NCI-H82 treated with DMSO at 0.1 percent for 48 hours (cell line): ENCODE measurements around the gene CLEC1B.
"Not testable (repeated sequence)": the region's sequence is repeated elsewhere in the genome, so short reads cannot be mapped to it uniquely, and the experiment has no call there.

Source experiments
- DNase-seq: peaks from one replicate; lab custom pipeline; 2025; ENCODE audit not compliant: unreplicated experiment; lab: John Stamatoyannopoulos, UW

The CLEC1B gene

DNA sequence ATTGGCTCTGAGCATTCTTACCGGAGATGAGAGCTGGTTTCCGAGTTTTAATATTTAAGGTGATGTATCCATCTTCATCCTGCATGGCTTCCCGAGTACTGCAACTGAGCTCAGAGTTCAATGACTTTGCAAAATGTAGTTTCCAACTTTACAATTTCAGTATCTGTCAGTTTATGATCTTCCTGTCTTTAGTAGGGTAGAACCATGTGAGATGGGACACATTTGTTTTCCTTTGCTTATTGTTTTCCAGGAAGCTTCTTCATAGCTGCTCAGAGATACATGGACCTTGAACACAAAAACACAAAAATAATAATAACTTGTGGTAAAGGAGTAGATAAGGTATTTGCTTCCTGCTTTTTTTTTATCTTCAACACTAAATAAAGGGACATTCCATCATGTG, at the start of gene CLEC1B:
Gene CLEC1B (minus strand): TSS at position 106 of the 400 bp plus-strand sequence. CDS start 21 bp downstream, at position 85.
- DNase-seq: no peak

- DNase-seq: no peak
Observed at GRCh38 chr12:10048526-10048925, 49.6 kb upstream of the CLEC1B start.

- DNase-seq: no peak
Observed at GRCh38 chr12:10042167-10042566, 43.2 kb upstream of the CLEC1B start.

GRCh38 chr12:10033783-10034545, 35.0 kb upstream of the CLEC1B start:
- DNase-seq: no peak

- DNase-seq: no peak
Observed at GRCh38 chr12:10031771-10032175, 32.9 kb upstream of the CLEC1B start.

DNA sequence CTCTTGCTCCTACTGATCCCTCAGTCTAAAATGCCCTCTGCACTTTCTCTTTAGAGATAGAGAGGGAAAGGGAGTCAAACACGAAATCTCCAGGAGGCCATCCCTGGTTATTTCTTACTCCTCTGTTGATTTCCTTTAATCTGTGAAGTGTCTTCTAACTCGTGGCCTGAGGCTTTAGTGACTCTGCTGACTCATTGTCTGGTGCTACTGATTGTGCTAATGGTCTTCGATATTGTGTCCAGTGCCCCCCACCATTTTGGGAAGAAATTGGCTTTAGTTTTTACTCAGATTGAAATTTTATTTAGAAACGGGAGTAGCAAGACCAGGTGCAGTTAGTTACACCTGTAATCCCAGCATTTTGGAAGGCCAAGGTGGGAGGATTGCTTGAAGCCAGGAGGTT, 32.4 kb upstream of the CLEC1B start:
- no peak for DNase-seq

GRCh38 chr12:10030446-10030845, 31.5 kb upstream of the CLEC1B start, which contains the start of gene CLEC9A:
Gene CLEC9A (plus strand): TSS chr12:10030682. CDS start chr12:10052688, 22,006 bp downstream.
- DNase-seq: no peak

GRCh38 chr12:10027721-10028120, 28.8 kb upstream of the CLEC1B start:
- DNase-seq: no peak

- DNase-seq: no peak
Observed at GRCh38 chr12:10027311-10027710, 28.4 kb upstream of the CLEC1B start.

DNA sequence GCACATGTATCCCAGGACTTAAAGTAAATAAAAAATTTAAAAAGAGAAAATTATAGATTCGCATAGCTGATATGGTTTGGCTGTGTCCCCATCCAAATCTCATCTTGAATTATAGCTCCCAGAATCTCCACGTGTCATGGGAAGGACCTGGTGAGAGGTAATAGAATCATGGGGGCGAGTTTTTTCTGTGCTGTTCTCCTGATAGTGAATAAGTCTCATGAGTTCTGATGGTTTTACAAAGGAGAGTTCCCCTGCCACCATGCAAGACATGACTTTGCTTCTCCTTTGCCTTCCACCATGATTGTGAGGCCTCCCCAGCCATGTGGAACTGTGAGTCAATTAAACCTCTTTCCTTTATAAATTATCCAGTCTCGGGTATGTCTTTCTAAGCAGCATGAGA, 27.7 kb upstream of the CLEC1B start:
- not testable (repeated sequence) for DNase-seq

- DNase-seq: no peak
Observed at GRCh38 chr12:10025236-10025635, 26.3 kb upstream of the CLEC1B start.

GRCh38 chr12:10021342-10021741, 22.4 kb upstream of the CLEC1B start:
- no peak for DNase-seq

- no peak for DNase-seq
Observed at GRCh38 chr12:10018386-10018785, 19.5 kb upstream of the CLEC1B start.

GRCh38 chr12:10016881-10017280, 18.0 kb upstream of the CLEC1B start:
- no peak for DNase-seq

DNA sequence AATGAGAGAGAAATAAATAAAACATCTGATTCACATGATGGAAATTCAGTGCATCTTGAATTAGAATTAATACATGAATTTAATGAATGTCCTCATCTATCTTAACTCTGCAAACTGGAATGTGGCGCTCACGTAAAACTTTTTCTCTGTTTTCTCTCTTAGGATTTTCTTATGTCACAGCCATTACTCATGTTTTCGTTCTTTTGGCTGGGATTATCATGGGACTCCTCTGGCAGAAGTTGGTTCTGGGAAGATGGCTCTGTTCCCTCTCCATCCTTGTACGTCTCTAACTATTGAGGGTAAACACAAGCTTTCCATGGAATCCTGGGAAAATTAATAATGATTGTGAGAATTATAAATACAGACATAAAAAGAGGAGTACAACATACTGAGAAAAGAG, 16.5 kb upstream of the CLEC1B start:
- no peak for DNase-seq

DNA sequence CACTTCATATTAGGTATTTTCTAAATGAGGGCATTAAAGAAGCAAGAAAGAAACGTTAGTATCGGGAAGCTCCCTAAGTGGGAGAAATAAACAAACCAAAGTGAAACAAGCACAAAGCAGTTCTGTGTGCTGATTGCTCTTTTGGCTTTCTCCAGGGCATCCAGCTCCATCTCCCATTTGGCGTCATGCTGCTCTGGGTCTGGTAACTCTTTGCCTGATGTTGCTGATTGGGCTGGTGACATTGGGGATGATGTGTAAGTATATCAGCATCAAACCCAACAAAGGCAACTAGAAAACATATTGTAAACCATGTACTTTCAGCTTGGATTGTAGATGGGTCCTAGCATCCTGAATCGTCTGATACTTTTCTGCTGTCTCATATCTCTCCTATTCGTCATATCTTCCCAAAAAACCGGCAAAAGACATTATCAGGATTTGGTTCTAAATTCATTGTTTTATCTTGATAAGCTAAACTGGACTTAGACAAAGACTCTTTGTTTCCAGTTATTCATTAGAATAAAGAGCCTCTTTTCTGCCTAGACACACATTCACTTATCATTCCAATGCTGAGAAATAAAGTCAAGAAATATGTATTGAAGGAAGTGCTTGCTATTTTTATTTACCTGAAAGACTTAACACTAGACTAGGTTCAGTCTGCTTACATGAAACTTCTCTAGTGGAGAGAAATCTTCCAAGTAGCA, 13.9 kb upstream of the CLEC1B start:
- no peak for DNase-seq

DNA sequence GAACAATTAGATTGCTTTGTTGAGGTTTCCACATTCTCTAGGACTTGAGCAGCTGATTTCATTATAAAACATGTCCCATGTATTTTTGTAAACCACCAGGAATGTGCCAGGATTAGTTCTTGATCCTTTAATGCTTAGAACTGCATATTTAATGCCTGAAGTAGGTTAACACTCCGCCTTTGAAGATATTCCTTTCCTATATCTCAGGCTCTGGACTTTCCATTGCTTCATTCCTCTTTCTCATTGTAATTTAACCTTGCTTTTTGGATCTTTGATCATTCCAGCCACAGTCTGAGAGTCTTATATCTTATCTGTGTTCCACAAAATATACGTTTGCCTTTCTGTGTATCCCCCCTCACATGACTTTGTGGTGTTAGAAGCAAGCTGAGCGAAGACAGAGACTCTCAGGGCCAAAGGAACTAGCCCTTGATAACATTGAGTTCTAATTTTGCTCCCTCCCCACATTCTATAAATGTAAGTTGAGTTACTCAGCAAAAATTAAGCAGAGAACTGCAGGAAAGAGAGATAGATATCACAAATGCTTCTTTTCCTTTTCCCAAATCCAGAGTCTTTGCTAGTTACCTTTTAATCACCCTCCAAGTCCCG, 2.4 kb upstream of the CLEC1B start:
- no peak for DNase-seq

DNA sequence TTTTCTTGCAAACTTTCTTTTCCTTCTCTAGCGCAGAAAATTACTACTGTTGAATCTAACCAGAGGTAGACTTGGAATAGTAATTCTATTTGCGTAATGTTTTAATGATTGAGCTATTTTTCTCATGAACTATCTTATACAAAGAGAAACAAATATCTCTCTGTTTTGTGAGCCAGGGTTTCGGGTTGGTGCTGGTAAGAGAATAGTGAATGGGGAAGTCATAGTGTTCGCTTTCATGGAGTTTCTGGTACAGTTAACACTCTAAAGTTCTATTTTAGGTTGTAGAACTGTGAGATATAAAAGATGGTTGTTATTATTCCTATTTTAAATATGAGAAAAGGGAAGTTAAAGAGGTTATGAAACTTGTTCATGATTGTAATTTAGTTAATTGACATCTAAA, 6.6 kb downstream of the CLEC1B start:
- DNase-seq: no peak

GRCh38 chr12:9991876-9992275, 7.0 kb downstream of the CLEC1B start:
- DNase-seq: no peak

GRCh38 chr12:9980126-9980525, 18.8 kb downstream of the CLEC1B start:
- no peak for DNase-seq

GRCh38 chr12:9977916-9978315, 21.0 kb downstream of the CLEC1B start:
- no peak for DNase-seq

DNA sequence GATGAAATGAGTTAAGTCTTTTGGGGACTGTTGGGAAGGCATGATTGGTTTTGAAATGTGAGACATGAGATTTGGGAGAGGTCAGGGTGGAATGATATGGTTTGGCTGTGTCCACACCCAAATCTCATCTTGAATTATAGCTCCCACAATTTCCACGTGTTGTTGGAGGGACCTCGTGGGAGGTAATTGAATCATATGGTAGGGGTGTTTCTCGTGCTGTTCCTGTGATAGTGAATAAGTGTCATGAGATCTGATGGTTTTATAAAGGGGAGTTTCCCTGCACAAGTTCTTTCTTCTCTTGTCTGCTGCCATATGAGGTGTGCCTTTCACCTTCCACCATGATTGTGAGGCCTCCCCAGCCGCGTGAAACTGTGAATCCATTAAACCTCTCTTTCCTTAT, 22.3 kb downstream of the CLEC1B start:
- not testable (repeated sequence) for DNase-seq
